GM21360 (cell line): ENCODE results near the gene CBX5.
"Not testable (repeated sequence)": the region's sequence is repeated elsewhere in the genome, so short reads cannot be mapped to it uniquely, and the experiment has no call there.

Source experiments
- ATAC-seq: cut with Tn5 transposase; IDR thresholded peaks from one replicate; pipeline ENCODE4 v1.9.1; 2021; ENCODE audit warnings: mild to moderate bottlenecking, moderate library complexity; ENCODE audit not compliant: unreplicated experiment

Gene CBX5

GRCh38 chr12:54279632-54280467 is at the start of gene CBX5:
Gene CBX5, minus strand, starts transcription at chr12:54280122. Its CDS starts 22,472 bp downstream, at chr12:54257650.
- ATAC-seq, result peak; percentile 66

- ATAC-seq, result no peak
Measured at GRCh38 chr12:54328595-54329337, 48.8 kb upstream of the CBX5 start.

- ATAC-seq, result not testable (repeated sequence)
Measured at GRCh38 chr12:54325442-54326109, 45.7 kb upstream of the CBX5 start.

GRCh38 chr12:54324617-54325441 is 44.9 kb upstream of the CBX5 start, which contains the start of gene COPZ1:
Gene COPZ1, plus strand, starts transcription at chr12:54325131. Its CDS starts 33 bp downstream, at chr12:54325164.
- peak; percentile 98 for ATAC-seq

- no peak for ATAC-seq
Measured at GRCh38 chr12:54321363-54321762, 41.4 kb upstream of the CBX5 start.

- not testable (repeated sequence) for ATAC-seq
Measured at GRCh38 chr12:54312309-54312708, 32.4 kb upstream of the CBX5 start.

- ATAC-seq, result no peak
Measured at GRCh38 chr12:54311051-54311450, 31.1 kb upstream of the CBX5 start.

GRCh38 chr12:54306925-54307741 is 27.2 kb upstream of the CBX5 start:
- ATAC-seq, result no peak

- no peak for ATAC-seq
Measured at GRCh38 chr12:54304187-54304810, 24.4 kb upstream of the CBX5 start.

GRCh38 chr12:54303640-54304039 is 23.7 kb upstream of the CBX5 start:
- ATAC-seq, result no peak

GRCh38 chr12:54301428-54302048 is 21.6 kb upstream of the CBX5 start:
- no peak for ATAC-seq

- ATAC-seq, result no peak
Measured at GRCh38 chr12:54300732-54301427, 21.0 kb upstream of the CBX5 start, which contains the start of gene NFE2. Gene NFE2, minus strand, starts transcription at chr12:54301015. Its CDS starts 5,767 bp downstream, at chr12:54295248.

- no peak for ATAC-seq
Measured at GRCh38 chr12:54300225-54300731, 20.4 kb upstream of the CBX5 start.

GRCh38 chr12:54299515-54300224 is 19.7 kb upstream of the CBX5 start:
- ATAC-seq, result no peak

GRCh38 chr12:54298904-54299303 is 19.0 kb upstream of the CBX5 start:
- no peak for ATAC-seq

- no peak for ATAC-seq
Measured at GRCh38 chr12:54296393-54297099, 16.6 kb upstream of the CBX5 start.
